Superior temporal gyrus (tissue), 1 donor: ENCODE data around the gene S1PR3.
A peak's percentile ranks its signal among the peaks of the same experiment; 100 is the strongest.

Source experiments
- DNase-seq: peaks from one replicate; pipeline ENCODE4 v3.0.0-alpha.2; 2016; ENCODE audit errors: extremely low spot score

Gene S1PR3

DNA sequence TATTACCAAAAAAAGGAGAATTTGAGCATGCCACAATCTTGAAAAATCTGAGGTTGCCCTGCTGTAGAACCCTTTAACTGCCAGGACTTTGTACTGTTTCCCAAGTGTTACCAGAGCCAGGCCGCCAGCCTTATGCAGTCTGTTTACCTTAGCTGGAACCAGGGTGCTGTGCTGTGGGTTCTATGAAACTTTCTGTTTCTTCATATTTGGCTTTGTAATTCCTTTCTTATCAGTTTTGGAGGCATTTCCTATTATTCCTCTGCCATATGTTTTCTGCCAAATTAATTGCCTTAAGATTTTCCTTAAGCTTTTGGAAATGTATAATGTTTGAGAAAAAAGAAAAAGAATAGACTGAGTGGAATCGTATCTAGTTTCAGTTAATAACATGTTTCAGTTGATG lies 2.1 kb downstream of the S1PR3 start:
- DNase-seq: no peak

DNA sequence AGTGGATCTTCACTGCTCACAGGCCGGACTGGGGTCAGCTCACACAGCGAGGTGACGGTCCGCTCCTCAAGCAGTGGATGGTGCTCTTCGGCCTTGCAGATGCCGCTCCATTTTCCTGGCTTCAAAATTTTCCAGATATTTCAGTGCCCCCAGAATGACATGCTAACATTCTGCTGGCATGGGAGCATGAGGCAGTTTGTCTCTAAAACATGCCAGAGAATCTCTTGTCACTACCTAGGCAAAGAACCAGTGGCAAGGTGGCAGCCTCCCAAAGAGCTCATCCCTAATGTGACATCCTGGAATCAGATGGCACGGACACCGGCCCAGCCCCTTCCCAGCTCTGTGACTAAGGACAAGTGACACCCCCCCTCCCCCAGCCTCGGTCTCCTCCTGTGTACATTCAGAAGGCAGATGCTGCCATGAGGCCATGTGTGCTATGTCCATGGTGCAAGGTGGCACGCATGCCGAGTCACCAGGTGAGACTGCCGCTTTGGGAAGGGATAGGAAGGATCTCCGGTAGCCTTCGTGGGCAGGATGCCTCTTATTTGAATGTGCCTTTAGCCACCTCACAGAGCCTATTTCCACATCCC lies 2.7 kb downstream of the S1PR3 start:
- DNase-seq: no peak

DNA sequence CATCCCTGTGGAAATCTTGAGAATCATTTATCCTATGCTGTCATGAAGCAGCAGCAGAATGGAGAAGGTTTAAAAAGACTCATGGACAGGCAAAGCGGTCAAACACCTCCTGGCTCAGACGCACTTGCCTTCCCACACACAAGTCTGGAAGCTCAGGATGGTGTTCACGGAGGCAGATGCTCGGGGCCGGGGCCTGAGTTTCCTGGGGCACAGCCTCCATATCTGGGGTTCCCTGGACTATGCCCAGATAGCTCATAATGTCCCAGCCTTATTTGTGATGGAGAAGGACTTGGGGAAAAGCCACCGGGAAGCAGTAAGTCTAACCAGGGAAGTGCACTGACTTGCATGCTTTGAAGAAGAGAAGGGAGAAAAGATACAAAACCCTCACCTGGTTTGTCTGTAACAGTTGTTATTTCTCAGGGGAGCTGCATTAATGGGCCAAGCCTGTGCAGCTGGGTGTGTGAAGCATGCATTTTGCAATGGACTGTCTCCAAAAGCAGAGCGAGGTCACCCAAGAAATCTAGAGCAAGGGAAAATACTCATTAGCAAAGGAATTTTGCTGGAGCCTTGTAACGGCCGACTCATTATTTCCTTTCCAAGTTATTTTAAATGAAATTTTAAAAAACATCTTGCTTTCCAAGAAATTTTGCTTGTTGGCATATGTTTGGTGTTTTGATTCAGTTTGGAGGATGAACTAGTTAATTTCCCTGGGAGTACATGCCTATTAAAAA lies 3.4 kb downstream of the S1PR3 start:
- DNase-seq: no peak

DNA sequence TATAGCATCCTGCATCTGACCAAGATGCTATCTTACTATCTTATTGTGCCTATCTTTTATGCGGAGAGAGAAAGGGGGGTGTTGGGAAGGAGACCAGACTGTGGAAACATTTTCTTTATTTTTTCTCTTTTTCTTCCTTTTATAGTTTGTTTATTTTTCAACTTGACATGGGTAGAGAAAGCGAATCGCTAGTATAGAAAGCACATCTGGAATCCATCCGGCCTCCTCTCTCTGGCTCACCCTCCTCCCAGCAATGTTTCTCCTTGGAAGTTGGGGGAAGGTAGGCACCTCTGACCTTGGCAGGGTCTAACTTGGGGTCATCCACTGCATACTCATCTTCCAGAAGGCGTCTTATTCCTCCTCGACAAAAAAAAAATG lies 3.9 kb downstream of the S1PR3 start:
- DNase-seq: no peak

DNA sequence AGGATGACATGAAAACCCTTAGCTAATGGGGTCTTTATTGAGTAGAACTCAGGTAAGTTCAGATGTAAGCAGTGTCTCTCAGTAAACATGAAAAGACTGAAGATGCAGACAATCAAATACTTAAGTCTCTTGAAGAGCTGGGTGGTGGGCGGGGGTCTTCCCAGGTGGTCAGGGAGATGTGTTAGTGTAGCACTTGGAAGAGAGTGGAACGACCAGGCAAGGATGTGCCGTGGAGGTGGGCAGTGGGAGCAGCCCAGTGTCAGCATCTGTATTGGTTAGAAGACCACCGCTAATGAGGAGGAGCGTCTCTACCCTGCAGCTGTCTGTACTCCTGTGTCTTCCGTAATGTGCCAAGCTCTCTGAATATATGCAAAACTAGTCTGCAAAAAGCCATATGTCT lies 4.4 kb downstream of the S1PR3 start:
- no peak for DNase-seq

DNA sequence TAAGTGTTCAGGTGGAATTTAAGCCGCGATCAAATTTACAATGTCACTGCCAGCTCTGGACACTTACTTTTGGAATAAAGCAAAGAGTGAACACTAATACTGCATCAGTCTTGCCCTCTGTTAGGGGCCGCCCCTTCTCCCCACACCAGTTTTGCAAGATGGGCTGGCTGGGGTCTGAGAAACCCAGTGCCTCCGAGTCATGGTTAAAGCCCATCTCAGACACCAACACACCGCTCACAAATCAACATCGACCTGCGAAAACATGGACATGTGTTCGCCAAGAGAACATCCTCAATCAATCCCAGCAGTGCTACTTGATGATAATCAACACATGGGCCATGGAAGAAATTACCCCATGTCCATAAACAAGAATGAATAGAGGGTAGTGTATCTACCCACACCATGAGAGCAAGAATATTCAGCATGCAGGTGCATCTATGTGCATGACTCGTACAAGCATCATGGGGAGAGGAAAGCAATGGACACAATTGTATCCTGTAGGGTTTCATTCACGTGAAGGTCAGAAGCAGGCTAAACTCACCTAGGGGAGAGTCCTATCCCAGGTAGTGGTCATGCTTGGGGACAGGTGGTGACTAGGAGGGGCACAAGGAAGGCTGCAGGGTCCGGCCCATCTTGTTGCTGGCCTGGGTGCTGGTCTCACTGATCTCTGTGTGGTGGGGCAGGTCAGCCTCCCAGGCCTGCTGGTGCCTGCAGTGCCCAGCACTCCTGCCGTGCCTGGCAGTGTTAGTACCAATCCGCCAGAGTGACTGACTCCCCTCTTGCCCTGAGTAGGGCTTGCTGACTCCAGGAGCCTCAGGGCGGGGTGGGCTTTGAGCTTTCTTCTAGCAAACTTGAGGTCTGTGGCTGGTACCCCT lies 5.0 kb downstream of the S1PR3 start:
- no peak for DNase-seq

DNA sequence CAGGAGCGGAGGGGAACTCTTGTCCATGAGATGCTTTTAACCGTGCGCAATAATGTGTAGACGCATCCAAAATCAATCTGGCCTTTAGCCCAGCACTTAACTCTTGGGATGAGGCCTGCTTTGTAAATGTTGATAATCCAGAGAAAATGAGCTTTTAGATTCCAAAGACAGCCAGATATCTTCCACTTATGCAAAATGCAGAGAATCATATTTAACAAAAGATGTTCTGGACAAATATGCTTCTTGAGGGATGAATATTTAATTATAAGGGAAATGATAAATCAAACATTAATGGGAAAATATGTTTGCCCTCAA lies 5.6 kb downstream of the S1PR3 start:
- DNase-seq: no peak

DNA sequence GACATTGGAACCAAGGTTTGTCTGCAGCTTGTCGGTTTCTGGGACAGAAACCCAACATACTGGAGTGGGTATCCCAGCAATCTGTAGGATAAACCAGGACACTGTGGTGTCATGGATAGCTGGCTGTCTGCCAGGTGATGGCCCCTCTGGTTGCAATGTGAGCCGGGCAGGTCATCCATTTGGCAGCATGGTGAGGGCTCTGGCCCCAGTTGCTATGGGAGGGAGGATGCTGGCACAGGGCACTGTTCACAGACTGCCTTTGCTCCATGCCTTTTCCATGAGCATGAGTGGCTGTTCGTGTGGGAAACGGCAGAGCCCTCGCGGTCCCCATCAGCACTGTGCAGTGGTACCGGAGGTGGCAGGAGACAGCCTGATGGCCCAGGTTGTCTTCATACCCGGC lies 6.4 kb downstream of the S1PR3 start:
- no peak for DNase-seq

DNA sequence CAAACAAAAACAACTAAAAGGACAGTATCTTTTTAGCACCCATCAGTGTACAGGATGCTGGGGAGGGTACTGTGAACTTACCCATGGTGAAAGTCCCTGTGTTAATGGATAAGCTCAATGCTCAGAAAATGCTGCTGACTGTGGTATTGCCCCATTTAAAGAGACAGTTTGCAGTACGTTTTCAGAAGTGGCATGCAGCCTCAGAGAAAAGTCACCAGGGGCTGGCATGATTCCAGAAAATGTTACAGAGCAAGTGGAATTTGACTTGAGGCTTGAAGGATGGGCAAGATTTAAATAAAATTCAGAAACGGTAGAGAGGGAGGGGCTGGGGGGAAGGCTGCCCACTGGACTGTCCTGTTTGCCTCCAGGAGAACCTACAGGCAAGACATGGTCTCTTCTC lies 7.2 kb downstream of the S1PR3 start:
- no peak for DNase-seq

DNA sequence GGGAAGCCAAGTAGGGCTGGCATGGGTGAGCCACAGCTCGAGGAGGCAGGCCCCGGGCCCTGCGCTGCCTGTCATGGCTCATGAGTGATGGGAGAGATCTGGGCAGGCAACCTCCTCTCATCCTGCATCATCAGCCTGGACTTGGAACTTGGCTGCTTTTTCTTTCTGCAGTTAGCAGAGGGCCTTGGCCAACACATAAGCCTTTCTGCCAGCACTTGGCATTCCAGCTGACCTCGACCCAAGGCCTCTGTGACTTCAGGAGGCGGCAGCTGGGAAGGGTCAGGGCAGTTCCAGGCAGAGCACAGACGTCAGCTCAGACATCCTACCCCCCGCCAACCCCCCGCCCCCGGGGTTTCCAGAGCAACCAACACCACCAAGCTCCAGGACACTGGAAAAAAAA lies 7.6 kb downstream of the S1PR3 start:
- DNase-seq: no peak

DNA sequence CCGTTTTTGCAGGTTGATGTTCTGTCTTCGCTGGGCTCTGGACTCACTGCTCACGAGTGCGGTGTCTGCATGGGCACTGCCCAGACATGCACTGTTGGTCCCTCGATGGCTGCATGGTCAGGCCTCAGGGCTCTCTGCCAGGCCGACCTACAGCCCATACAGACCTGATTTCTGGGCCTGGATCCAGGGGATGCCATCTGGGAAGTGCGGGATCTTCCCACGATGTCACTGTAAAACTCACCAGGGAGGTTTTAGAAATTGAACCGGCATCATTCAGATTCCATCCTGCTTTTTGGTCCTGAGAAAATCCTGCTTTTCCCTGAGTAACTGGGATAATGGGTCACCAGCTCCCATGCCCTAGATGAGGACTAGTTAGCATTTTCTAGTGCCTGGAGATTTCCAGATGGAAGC lies 9.1 kb downstream of the S1PR3 start:
- no peak for DNase-seq

DNA sequence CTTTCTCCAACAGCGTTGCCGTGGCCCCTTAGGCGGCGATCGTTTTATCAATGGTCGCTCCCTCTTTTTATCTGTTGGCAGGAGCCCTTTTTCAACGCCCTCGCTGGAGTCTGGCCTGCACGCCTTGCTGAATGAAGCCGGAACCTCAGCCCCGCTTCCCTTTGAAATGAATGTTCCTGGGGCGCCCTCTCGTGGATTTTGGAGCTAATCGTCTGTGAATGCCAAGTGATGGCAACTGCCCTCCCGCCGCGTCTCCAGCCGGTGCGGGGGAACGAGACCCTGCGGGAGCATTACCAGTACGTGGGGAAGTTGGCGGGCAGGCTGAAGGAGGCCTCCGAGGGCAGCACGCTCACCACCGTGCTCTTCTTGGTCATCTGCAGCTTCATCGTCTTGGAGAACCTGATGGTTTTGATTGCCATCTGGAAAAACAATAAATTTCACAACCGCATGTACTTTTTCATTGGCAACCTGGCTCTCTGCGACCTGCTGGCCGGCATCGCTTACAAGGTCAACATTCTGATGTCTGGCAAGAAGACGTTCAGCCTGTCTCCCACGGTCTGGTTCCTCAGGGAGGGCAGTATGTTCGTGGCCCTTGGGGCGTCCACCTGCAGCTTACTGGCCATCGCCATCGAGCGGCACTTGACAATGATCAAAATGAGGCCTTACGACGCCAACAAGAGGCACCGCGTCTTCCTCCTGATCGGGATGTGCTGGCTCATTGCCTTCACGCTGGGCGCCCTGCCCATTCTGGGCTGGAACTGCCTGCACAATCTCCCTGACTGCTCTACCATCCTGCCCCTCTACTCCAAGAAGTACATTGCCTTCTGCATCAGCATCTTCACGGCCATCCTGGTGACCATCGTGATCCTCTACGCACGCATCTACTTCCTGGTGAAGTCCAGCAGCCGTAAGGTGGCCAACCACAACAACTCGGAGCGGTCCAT lies 10.0 kb downstream of the S1PR3 start:
- peak; percentile 94 for DNase-seq

DNA sequence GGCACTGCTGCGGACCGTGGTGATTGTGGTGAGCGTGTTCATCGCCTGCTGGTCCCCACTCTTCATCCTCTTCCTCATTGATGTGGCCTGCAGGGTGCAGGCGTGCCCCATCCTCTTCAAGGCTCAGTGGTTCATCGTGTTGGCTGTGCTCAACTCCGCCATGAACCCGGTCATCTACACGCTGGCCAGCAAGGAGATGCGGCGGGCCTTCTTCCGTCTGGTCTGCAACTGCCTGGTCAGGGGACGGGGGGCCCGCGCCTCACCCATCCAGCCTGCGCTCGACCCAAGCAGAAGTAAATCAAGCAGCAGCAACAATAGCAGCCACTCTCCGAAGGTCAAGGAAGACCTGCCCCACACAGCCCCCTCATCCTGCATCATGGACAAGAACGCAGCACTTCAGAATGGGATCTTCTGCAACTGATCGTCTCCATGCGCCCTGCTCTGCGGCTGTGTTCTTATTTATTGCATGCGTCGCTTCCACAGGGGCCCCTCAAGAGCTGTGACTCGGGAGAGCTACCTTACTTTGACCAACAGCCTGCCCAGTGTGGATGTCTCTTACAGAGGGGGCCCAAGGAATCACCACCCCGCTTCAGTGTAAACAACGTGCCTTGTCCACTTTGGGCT lies 10.8 kb downstream of the S1PR3 start:
- no peak for DNase-seq

DNA sequence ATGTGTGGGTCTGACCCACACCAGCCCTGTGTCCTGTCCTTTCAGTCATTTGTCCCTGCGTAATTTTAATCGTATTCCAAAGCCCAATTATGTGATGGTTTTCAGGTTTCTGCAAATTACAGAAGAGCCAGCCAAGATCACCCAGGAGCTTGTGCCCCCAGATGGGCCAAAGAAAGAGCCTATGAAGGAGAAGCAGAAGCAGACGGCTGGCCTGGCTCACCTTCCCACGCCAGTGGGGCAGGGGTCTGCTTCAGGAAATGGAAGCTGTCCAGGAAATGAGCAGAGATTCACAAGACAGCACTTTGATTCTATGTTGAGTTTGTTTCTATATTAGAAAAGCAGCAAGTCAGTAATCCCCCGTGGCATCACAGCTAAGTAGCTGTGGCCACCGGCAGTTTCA lies 11.7 kb downstream of the S1PR3 start:
- no peak for DNase-seq

DNA sequence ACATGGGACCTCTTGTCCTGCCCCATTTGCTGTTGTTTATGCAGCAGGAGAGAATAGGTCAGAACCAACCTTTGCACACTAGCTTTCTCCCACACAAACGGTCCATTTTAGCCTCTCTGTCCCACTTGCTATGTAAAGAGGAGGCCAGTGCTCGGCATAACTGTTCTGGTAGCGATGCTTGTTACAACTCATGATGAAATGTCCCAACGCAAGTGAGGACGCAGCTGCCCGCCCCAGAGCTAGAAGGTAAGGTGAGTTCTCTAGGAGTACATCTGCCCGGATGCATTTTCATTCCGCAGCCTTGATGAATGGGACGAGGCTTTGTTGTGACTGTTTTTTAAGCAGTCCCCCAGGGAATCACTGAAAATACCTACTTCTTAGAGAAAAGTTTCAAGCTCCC lies 14.1 kb downstream of the S1PR3 start:
- DNase-seq: no peak

DNA sequence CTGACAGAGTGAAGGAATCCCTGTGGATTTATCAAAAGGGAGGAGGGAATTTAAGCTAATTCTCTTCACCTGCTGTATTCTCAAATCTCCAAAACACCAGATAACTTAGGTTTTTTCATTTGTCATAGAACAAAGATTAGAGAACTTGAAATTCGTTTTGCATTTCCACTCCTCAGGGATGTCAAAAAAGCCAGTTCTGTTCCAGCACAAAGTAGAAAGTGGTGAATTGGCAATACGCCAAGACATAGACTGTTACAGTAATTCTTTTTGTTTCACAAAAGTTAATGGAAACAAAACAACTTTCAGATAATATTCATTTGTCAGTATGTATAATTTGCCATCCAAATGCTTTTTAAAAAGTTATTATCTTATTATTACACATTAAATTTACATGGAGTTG lies 15.0 kb downstream of the S1PR3 start:
- DNase-seq: no peak

DNA sequence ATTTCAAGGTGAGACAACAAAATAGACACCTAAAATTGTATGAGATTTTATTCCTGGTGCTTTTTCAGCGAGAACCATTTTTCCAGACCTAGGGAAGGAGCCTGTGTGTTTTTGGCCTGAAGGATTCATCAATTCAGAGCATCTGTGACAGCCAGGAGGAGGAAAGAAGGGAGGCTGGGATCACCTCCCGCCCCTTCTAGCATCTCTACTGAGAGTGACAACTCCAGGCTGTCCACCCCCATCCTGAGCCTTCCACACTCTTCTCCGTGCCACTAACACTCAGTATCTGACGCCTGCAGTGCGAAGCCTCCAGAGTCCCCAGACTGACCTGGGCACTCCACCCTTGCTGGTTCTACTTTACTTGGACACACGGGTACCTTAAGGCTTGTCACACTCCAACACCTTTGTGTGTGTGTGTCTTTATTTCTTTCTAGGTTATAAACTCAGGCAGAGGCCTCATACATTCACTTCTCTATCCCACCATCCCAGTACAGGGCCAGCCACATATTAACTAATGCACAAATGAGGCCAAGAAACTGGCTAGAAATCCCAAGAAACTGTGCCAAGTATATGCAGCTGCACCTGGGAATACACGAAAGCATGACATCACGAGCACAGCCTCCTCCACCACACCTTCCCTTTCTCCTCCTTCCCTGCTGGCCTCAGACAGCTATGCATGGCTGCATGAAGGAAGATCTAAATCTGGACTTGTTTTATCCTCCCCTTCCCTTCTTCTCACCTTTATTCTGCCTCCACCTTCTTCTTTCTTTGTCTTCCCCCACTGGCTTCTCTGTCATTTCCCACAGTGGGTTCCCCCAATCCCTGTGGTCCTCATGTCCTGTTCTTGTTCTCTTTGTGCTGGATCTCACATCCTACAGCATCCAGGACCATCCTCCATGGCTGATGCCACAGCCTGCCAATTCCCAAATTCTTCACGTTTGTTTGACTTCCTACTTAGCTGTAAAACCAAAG lies 16.0 kb downstream of the S1PR3 start:
- no peak for DNase-seq

DNA sequence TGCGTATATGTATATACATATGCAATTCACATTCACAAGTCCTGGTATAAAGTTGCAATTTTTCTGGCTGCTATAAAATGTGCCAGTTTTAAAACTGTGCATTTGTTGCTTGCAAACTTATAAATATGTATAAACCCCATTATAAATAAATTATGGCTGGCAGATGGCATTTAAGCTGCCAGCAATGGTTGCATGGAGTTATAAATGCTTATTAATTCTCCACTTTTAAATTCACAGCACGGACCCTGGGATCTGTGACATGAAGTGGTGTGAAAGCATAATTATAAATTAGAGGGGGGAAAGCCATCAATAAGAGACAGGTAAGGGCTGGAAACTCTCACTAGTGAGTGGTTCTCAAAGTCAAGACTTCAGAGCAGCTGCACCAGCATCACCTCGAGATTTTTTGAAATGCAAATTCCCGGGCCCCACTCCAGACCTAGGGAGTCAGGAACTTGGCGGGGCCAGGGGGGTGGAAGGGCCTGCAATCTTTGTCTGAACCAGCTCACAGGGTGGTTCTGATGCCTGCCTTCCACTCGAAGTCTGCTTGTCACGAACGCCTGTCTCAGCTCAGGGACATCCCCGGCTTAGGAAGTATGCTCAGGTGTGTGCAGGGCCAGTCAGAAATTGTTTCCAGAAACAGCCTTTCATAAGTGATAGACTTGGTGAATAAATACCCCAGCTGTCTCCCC lies 16.9 kb downstream of the S1PR3 start:
- no peak for DNase-seq

DNA sequence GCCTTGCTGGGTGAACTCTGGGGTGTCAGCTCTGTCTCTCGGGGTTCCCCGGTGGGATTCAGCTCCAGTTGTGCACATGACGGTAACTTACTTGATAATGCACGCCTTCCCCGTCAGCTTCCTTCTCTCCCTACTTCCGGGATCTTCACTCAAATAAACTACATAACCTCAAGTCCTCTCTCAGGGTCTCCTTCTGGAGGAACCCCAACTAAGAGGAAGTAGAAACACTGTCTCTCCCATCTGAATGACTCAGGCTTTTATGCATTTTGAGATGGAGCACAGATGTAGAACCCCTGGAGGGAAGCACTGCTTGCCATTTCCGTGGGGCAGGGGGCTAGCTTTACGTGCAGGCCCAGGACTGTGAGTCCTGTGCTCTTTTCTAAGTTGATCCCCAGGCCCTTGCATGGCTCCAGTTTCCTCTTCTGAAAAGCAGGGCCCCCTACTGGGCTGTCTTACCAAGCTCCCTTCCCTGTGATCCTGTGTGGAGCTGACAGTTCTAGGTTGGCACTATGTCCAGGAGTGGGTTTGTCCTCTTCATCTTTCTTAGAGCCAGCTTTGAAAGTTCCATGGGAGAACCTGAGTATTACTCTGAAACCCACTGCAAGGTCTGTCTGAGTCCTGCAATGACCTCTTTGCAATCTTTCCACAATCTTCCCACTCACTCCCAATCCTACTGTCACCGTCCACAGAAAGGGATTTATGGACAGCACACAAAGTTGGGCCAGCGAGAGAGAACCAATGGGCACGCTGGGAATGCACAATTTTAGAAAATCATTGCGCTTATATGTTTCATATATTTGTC lies 17.7 kb downstream of the S1PR3 start:
- DNase-seq: no peak
